Endothelial cell of umbilical vein (primary cell): Measurements from ENCODE around the gene TFPI2. TPM values are rescaled to one million over a fixed set of nuclear protein-coding genes. Genes with fewer than 3 reads are reported as not detected.

Experiments
- BruUV-seq: library from RNA; stranded (reverse); fragments of 400-500 nt; replicated peaks from 2 replicates; lab custom pipeline; 2021; lab: Mats Ljungman, UMichigan
- CTCF ChIA-PET: fragments of 300-600, 350-600 bp; sonication (Branson Sonifier 250); formaldehyde crosslinking; loops from one replicate; lab custom pipeline; 2021; ENCODE audit warnings: antibody characterized with exemption, inconsistent platforms; lab: Charles Lee
- POLR2A ChIA-PET: fragments of 300-600, 350-600 bp; sonication (Branson Sonifier 250); formaldehyde crosslinking; loops from one replicate; lab custom pipeline; 2021; ENCODE audit warnings: antibody characterized with exemption, inconsistent platforms; lab: Charles Lee
- DNase-seq: peaks from one replicate; pipeline ENCODE4 v3.0.0-alpha.2; 2011; ENCODE audit warnings: low read depth, low spot score
- FAIRE-seq: peaks from 2 replicates; lab custom pipeline; 2011; peaks lifted over from hg19 to GRCh38; lab: Jason Lieb, UNC
- H2AFZ ChIP-seq: 2 replicates; pipeline ENCODE4 v1.6.0; 2012; ENCODE audit warnings: low read depth, low read length, control low read depth, inconsistent platforms
- H3K27ac ChIP-seq: 2 replicates; pipeline ENCODE4 v1.5.1; 2011; ENCODE audit warnings: low read depth, mild to moderate bottlenecking, control low read depth, low read length, moderate library complexity; ENCODE audit not compliant: insufficient read depth
- H3K27me3 ChIP-seq, 2 experiments: 2 replicates each; pipeline versions ENCODE4 v1.6.0 to v1.6.1; 2011; ENCODE audit warnings: low read length in 2 of 2, mixed read lengths in 1 of 2; ENCODE audit not compliant: control insufficient read depth in 2 of 2, insufficient read depth in 2 of 2
- H3K36me3 ChIP-seq, 2 experiments: 2 replicates in 1 of 2; 3 replicates in 1 of 2; pipeline ENCODE4 v1.5.1; 2011; ENCODE audit warnings: low read length in 2 of 2, mild to moderate bottlenecking in 1 of 2, moderate library complexity in 1 of 2; ENCODE audit not compliant: control insufficient read depth in 2 of 2, insufficient read depth in 2 of 2; ENCODE audit errors: extremely low read depth in 1 of 2
- H3K4me1 ChIP-seq: 3 replicates; pipeline ENCODE4 v1.5.1; 2011; ENCODE audit warnings: mild to moderate bottlenecking, low read length; ENCODE audit not compliant: control insufficient read depth, insufficient read depth; ENCODE audit errors: extremely low read depth
- H3K4me2 ChIP-seq: 2 replicates; pipeline ENCODE4 v1.6.1; 2011; ENCODE audit warnings: low read length, control low read depth, mixed read lengths; ENCODE audit not compliant: insufficient read depth
- H3K4me3 ChIP-seq, 3 experiments: fragments of 200-600 bp in 1 of 3; sonication (generic), shearing (Covaris generic) in 1 of 3; replicated peaks in 1 of 3; 2 replicates each; pipeline ENCODE4 v1.5.1; 2011 to 2016; ENCODE audit warnings: control low read depth in 3 of 3, low read length in 3 of 3, mild to moderate bottlenecking in 2 of 3, inconsistent platforms in 1 of 3, low read depth in 1 of 3, moderate library complexity in 1 of 3; ENCODE audit not compliant: insufficient read depth in 1 of 3
- H3K79me2 ChIP-seq: 2 replicates; pipeline ENCODE4 v1.6.0; 2012; ENCODE audit warnings: low read length, inconsistent platforms; ENCODE audit not compliant: control insufficient read depth, insufficient read depth
- H3K9ac ChIP-seq: replicated peaks from 2 replicates; pipeline ENCODE3; 2011; ENCODE audit warnings: low read length, control low read depth; ENCODE audit not compliant: insufficient read depth; ENCODE audit errors: extremely low read depth
- H3K9me1 ChIP-seq: replicated peaks from 3 replicates; pipeline ENCODE4 v1.6.0; 2011; ENCODE audit warnings: mild to moderate bottlenecking, low read length; ENCODE audit not compliant: control insufficient read depth, insufficient read depth; ENCODE audit errors: extremely low read depth
- H3K9me3 ChIP-seq: replicated peaks from 2 replicates; pipeline ENCODE4 v1.5.1; 2012; ENCODE audit warnings: low read length, inconsistent platforms; ENCODE audit not compliant: control insufficient read depth, insufficient read depth
- H4K20me1 ChIP-seq: replicated peaks from 2 replicates; pipeline ENCODE3; 2011; ENCODE audit warnings: mild to moderate bottlenecking, low read length; ENCODE audit not compliant: control insufficient read depth, insufficient read depth; ENCODE audit errors: extremely low read depth
- CTCF ChIP-seq, 2 donors: IDR thresholded peaks; 1 replicate in 1 of 2; 2 replicates in 1 of 2; pipeline ENCODE4 v1.5.1; 2011; ENCODE audit warnings: low read length in 2 of 2, mild to moderate bottlenecking in 2 of 2, moderate library complexity in 2 of 2, control low read depth in 1 of 2, inconsistent platforms in 1 of 2, low read depth in 1 of 2; ENCODE audit not compliant: insufficient read depth in 1 of 2; ENCODE audit errors: extremely low read depth in 1 of 2
- EZH2 ChIP-seq: IDR thresholded peaks from 2 replicates; pipeline ENCODE4 v1.6.1; 2012; ENCODE audit warnings: borderline replicate concordance, low read depth, mild to moderate bottlenecking, moderate library complexity, low read length, inconsistent platforms; ENCODE audit not compliant: severe bottlenecking
- FOS ChIP-seq: IDR thresholded peaks from 2 replicates; pipeline ENCODE4 v1.6.1; 2011; ENCODE audit warnings: mild to moderate bottlenecking, low read length, moderate library complexity, borderline replicate concordance; ENCODE audit not compliant: insufficient read depth
- GATA2 ChIP-seq: IDR thresholded peaks from 2 replicates; pipeline ENCODE4 v1.7.0; 2011; ENCODE audit warnings: low read depth, mild to moderate bottlenecking, moderate library complexity, mixed read lengths, low read length; ENCODE audit not compliant: insufficient read length, insufficient read depth
- JUN ChIP-seq: IDR thresholded peaks from 2 replicates; pipeline ENCODE4 v1.6.1; 2011; ENCODE audit warnings: borderline replicate concordance, low read depth; ENCODE audit not compliant: insufficient read length, insufficient read depth
- MAX ChIP-seq: IDR thresholded peaks from 2 replicates; pipeline ENCODE4 v1.6.1; 2011; ENCODE audit not compliant: insufficient read depth, insufficient read length
- MYC ChIP-seq: IDR thresholded peaks from one replicate; pipeline ENCODE4 v1.6.1; 2011; ENCODE audit warnings: mild to moderate bottlenecking, low read depth, low read length
- POLR2A ChIP-seq: IDR thresholded peaks from 2 replicates; pipeline ENCODE4 v1.6.1; 2012; ENCODE audit warnings: low read depth, mild to moderate bottlenecking, control low read depth, low read length
- POLR2AphosphoS5 ChIP-seq: IDR thresholded peaks from 2 replicates; pipeline ENCODE4 v1.6.1; 2012; ENCODE audit warnings: low read depth, mild to moderate bottlenecking, control low read depth, low read length, moderate library complexity; ENCODE audit not compliant: insufficient read depth
- dilution Hi-C: fragments of 300-500 bp; cut with MboI; formaldehyde crosslinking; loops from one replicate; pipeline ENCODE4 v1.15.0; 2019; ENCODE audit warnings: low sequenced_read_pairs; ENCODE audit not compliant: extremely low pct_ligation_motif_present
- intact Hi-C: fragments of 100-400 bp; cut with micrococcal nuclease; formaldehyde crosslinking; loops from one replicate; pipeline ENCODE4 v1.10.0; 2022
- polyA plus RNA-seq, 4 experiments: library from polyadenylated mRNA; depleted of rRNA in 3 of 4; stranded (reverse) in 3 of 4; unstranded in 1 of 4; fragments of >200 nt; gene quantifications; 2 replicates each; pipeline versions ENCODE4 v1.2.1 to v1.2.3, GENCODE V29; 2011 to 2012; ENCODE audit warnings: missing spikeins in 1 of 4
- total RNA-seq: library from RNA; stranded (reverse); gene quantifications from 2 replicates; pipeline ENCODE4 v1.2.3, GENCODE V29; 2021

TFPI2 gene
- total and polyA plus RNA-seq, 2 donors (not counting 3 experiments of a cell fraction or from before 2014, with no cell fraction given) = 49.9 to 65.9 TPM

- POLR2A ChIA-PET = no interaction called here
- Histone ChIP-seq H2AFZ (no peak within 1 kb of the TSS), H3K9me1 (no peaks in the 10 kb centered on the region), H3K36me3 (no peaks in the 10 kb centered on the region), H3K27me3 (peaks cover 0 to 2% of the 10 kb centered on the region in 2 experiments), H3K4me1 (peaks cover 23% of the 10 kb centered on the region), H3K4me2 (no peak within 1 kb of the TSS), H3K79me2 (no peaks in the 10 kb centered on the region), H4K20me1 (no peaks in the 10 kb centered on the region), H3K9me3 (no peaks in the 10 kb centered on the region), H3K4me3 (no peak within 1 kb of the TSS), H3K9ac (no peak within 1 kb of the TSS), H3K27ac (no peak within 1 kb of the TSS)
- TF ChIP-seq MAX = no peak
- no peak for TF ChIP-seq EZH2
- no peak for TF ChIP-seq CTCF (IDR thresholded peaks at IDR 0.05; ENCODE audit: extremely low read depth in 1 of 2, insufficient read depth in 1 of 2, low read depth in 1 of 2, low read length in 2 of 2)
- TF ChIP-seq FOS = no peak
- no peak for TF ChIP-seq GATA2
- no peak for TF ChIP-seq JUN
- no peak for TF ChIP-seq MYC
- TF ChIP-seq POLR2A = no peak
- TF ChIP-seq POLR2AphosphoS5 = no peak
- intact Hi-C loops (no loop called here), dilution Hi-C loops (no loop called here)
- CTCF ChIA-PET = interaction anchor here (0.8 to 1.3 kb wide), 3 partner anchors 14 to 103 kb away, joined by 3 to 5 read pairs (median 3); partner anchors contain the start of gene GNG11
- no peak for DNase-seq
- no peak for FAIRE-seq
- BruUV-seq = no TSS peak
Measured at GRCh38 chr7:93906267-93906666, 15.7 kb upstream of the TFPI2 start, which contains the start of gene GNGT1. Gene GNGT1, plus strand, starts transcription at chr7:93906567. Its CDS starts 180 bp downstream, at chr7:93906747.
